HK-2 (cell line): ENCODE results near the gene ST6GALNAC4.

Source experiments
- DNase-seq: peaks from one replicate; pipeline ENCODE4 v3.0.0-alpha.2; 2018; ENCODE audit not compliant: unreplicated experiment

ST6GALNAC4 gene

GRCh38 chr9:127912296-127912695, 4.5 kb downstream of the ST6GALNAC4 start:
- no peak for DNase-seq

GRCh38 chr9:127910613-127911205, 6.1 kb downstream of the ST6GALNAC4 start:
- no peak for DNase-seq

- DNase-seq = no peak
Measured at GRCh38 chr9:127909839-127910273, 7.0 kb downstream of the ST6GALNAC4 start.

- no peak for DNase-seq
Measured at GRCh38 chr9:127908660-127908926, 8.2 kb downstream of the ST6GALNAC4 start.

GRCh38 chr9:127907867-127908659, 8.8 kb downstream of the ST6GALNAC4 start:
- no peak for DNase-seq

- no peak for DNase-seq
Measured at GRCh38 chr9:127905788-127906191, 11.1 kb downstream of the ST6GALNAC4 start.

GRCh38 chr9:127905004-127905728, 11.7 kb downstream of the ST6GALNAC4 start:
- no peak for DNase-seq

GRCh38 chr9:127904561-127905003, 12.3 kb downstream of the ST6GALNAC4 start:
- no peak for DNase-seq

GRCh38 chr9:127903557-127904475, 13.0 kb downstream of the ST6GALNAC4 start:
- peak; percentile 38 for DNase-seq

GRCh38 chr9:127899128-127899943, 17.5 kb downstream of the ST6GALNAC4 start, which contains the start of gene ST6GALNAC6:
ST6GALNAC6 (minus strand) TSS chr9:127899603; CDS start chr9:127897981, 1,622 bp downstream.
- DNase-seq = peak; percentile 67

- peak; percentile 49 for DNase-seq
Measured at GRCh38 chr9:127898433-127899127, 18.3 kb downstream of the ST6GALNAC4 start.

GRCh38 chr9:127897193-127897692, 19.6 kb downstream of the ST6GALNAC4 start:
- no peak for DNase-seq

- no peak for DNase-seq
Measured at GRCh38 chr9:127896395-127897192, 20.2 kb downstream of the ST6GALNAC4 start.

- no peak for DNase-seq
Measured at GRCh38 chr9:127895811-127896210, 21.0 kb downstream of the ST6GALNAC4 start.

- no peak for DNase-seq
Measured at GRCh38 chr9:127893392-127893791, 23.4 kb downstream of the ST6GALNAC4 start.

GRCh38 chr9:127892831-127893230, 24.0 kb downstream of the ST6GALNAC4 start:
- no peak for DNase-seq

GRCh38 chr9:127890053-127890452, 26.8 kb downstream of the ST6GALNAC4 start:
- DNase-seq = no peak

- no peak for DNase-seq
Measured at GRCh38 chr9:127887792-127888191, 29.0 kb downstream of the ST6GALNAC4 start.

- DNase-seq = no peak
Measured at GRCh38 chr9:127886401-127886972, 30.4 kb downstream of the ST6GALNAC4 start.
